Measurements from ENCODE around the gene SLC23A2.
"Not testable (repeated sequence)": the region's sequence is repeated elsewhere in the genome, so short reads cannot be mapped to it uniquely, and the experiment has no call there.

The SLC23A2 gene

GRCh38 chr20:4936392-4936850 is 64.9 kb downstream of the SLC23A2 start:
- no peak for DNase-seq (ENCODE audit: low read depth, low spot score)

GRCh38 chr20:4932061-4932460 is 69.2 kb downstream of the SLC23A2 start:
- no peak for DNase-seq (ENCODE audit: low read depth, low spot score)

- no peak for DNase-seq (ENCODE audit: low read depth, low spot score)
Observed at GRCh38 chr20:4929686-4930397, 71.5 kb downstream of the SLC23A2 start.

GRCh38 chr20:4926531-4927156 is 74.7 kb downstream of the SLC23A2 start:
- DNase-seq (ENCODE audit: low read depth, low spot score): no peak

- DNase-seq (ENCODE audit: low read depth, low spot score): no peak
Observed at GRCh38 chr20:4925842-4926530, 75.3 kb downstream of the SLC23A2 start.

GRCh38 chr20:4924446-4924845 is 76.9 kb downstream of the SLC23A2 start:
- DNase-seq (ENCODE audit: low read depth, low spot score): no peak

GRCh38 chr20:4924032-4924431 is 77.3 kb downstream of the SLC23A2 start:
- peak; percentile 24 for DNase-seq (ENCODE audit: low read depth, low spot score)

GRCh38 chr20:4922186-4922585 is 79.1 kb downstream of the SLC23A2 start:
- DNase-seq (ENCODE audit: low read depth, low spot score): no peak

GRCh38 chr20:4921271-4921670 is 80.0 kb downstream of the SLC23A2 start:
- not testable (repeated sequence) for DNase-seq (ENCODE audit: low read depth, low spot score)

- DNase-seq (ENCODE audit: low read depth, low spot score): no peak
Observed at GRCh38 chr20:4920655-4921054, 80.7 kb downstream of the SLC23A2 start.

- no peak for DNase-seq (ENCODE audit: low read depth, low spot score)
Observed at GRCh38 chr20:4920131-4920530, 81.2 kb downstream of the SLC23A2 start.

- no peak for DNase-seq (ENCODE audit: low read depth, low spot score)
Observed at GRCh38 chr20:4919047-4919704, 82.1 kb downstream of the SLC23A2 start.

- no peak for DNase-seq (ENCODE audit: low read depth, low spot score)
Observed at GRCh38 chr20:4918473-4918872, 82.8 kb downstream of the SLC23A2 start.

GRCh38 chr20:4916971-4917881 is 84.1 kb downstream of the SLC23A2 start:
- DNase-seq (ENCODE audit: low read depth, low spot score): no peak

- no peak for DNase-seq (ENCODE audit: low read depth, low spot score)
Observed at GRCh38 chr20:4913147-4913546, 88.2 kb downstream of the SLC23A2 start.

- no peak for DNase-seq (ENCODE audit: low read depth, low spot score)
Observed at GRCh38 chr20:4912380-4913142, 88.7 kb downstream of the SLC23A2 start.

- DNase-seq (ENCODE audit: low read depth, low spot score): no peak
Observed at GRCh38 chr20:4910951-4911350, 90.4 kb downstream of the SLC23A2 start.

GRCh38 chr20:4905613-4906012 is 95.7 kb downstream of the SLC23A2 start:
- DNase-seq (ENCODE audit: low read depth, low spot score): no peak

- no peak for DNase-seq (ENCODE audit: low read depth, low spot score)
Observed at GRCh38 chr20:4905195-4905594, 96.1 kb downstream of the SLC23A2 start.

- DNase-seq (ENCODE audit: low read depth, low spot score): no peak
Observed at GRCh38 chr20:4904127-4904860, 97.0 kb downstream of the SLC23A2 start.
